Astrocyte (in vitro differentiated cells and primary cell): Measurements from ENCODE around the gene LRRC7.

Source experiments
- CTCF ChIP-seq: IDR thresholded peaks from 2 replicates; pipeline ENCODE4 v1.5.1; 2011; ENCODE audit warnings: low read depth, mild to moderate bottlenecking, inconsistent platforms, low read length, moderate library complexity; ENCODE audit not compliant: insufficient read depth
- EZH2 ChIP-seq: IDR thresholded peaks from 2 replicates; pipeline ENCODE4 v1.6.1; 2012; ENCODE audit warnings: mild to moderate bottlenecking, low read length, inconsistent platforms; ENCODE audit not compliant: insufficient read depth

DNA sequence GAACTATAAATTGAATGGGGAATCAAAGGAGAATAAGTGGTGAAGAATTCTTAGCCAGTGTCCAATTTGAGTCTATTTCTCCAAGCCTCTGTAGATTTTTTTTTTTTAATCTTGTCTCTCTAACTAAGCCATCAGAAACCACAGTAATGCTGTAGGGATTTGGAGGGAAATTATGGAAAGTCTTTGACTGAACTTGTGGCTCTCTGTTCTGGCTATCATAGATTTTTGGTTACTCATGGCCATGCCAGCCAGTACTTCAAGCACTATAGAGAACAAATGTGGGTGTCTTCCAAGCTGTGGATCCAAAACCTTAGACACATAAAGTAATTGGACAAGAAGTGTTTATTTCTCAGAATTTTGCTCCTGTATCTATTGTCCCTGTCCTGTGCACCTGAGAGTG is 489.8 kb downstream of the LRRC7 start:
- TF ChIP-seq CTCF = no peak
- TF ChIP-seq EZH2 = no peak
